Mesenchymal stem cell (in vitro differentiated cells and primary cell): ENCODE measurements around the gene DNAJC8.

Source experiments
- DNase-seq: peaks from one replicate; pipeline ENCODE4 v3.0.0-alpha.2; 2013
- H2AFZ ChIP-seq: one replicate; pipeline ENCODE4 v1.6.1; 2013; ENCODE audit warnings: low read depth, mild to moderate bottlenecking, control low read depth, inconsistent platforms, low read length, moderate library complexity
- H2AK5ac ChIP-seq: 2 replicates; pipeline ENCODE4 v1.6.1; 2013; ENCODE audit warnings: low read length, moderate library complexity, mild to moderate bottlenecking, inconsistent platforms; ENCODE audit not compliant: severe bottlenecking
- H2BK120ac ChIP-seq: one replicate; pipeline ENCODE4 v1.6.1; 2013; ENCODE audit warnings: low read depth, mild to moderate bottlenecking, inconsistent platforms, low read length, moderate library complexity
- H2BK12ac ChIP-seq, 2 experiments: one replicate each; pipeline ENCODE4 v1.6.1; 2013; ENCODE audit warnings: inconsistent platforms in 2 of 2, low read length in 2 of 2, mild to moderate bottlenecking in 2 of 2, moderate library complexity in 2 of 2, control low read depth in 1 of 2
- H2BK15ac ChIP-seq: one replicate; pipeline ENCODE4 v1.6.1; 2013; ENCODE audit warnings: mild to moderate bottlenecking, low read depth, inconsistent platforms; ENCODE audit not compliant: poor library complexity, severe bottlenecking
- H2BK5ac ChIP-seq: 2 replicates; pipeline ENCODE4 v1.6.1; 2013; ENCODE audit warnings: low read depth, mild to moderate bottlenecking, low read length, control low read depth, inconsistent platforms; ENCODE audit not compliant: poor library complexity, severe bottlenecking
- H3K14ac ChIP-seq, 2 experiments: one replicate each; pipeline ENCODE4 v1.6.1; 2013; ENCODE audit warnings: inconsistent platforms in 2 of 2, low read length in 2 of 2, control low read depth in 1 of 2, mild to moderate bottlenecking in 1 of 2, moderate library complexity in 1 of 2
- H3K18ac ChIP-seq, 2 experiments: one replicate each; pipeline ENCODE4 v1.6.1; 2013; ENCODE audit warnings: inconsistent platforms in 2 of 2, low read length in 2 of 2, control low read depth in 1 of 2, low read depth in 1 of 2, mild to moderate bottlenecking in 1 of 2
- H3K23ac ChIP-seq, 2 experiments: one replicate each; pipeline ENCODE4 v1.6.1; 2013; ENCODE audit warnings: inconsistent platforms in 2 of 2, low read length in 2 of 2, mild to moderate bottlenecking in 2 of 2, moderate library complexity in 2 of 2, control low read depth in 1 of 2
- H3K27ac ChIP-seq: 2 replicates; pipeline ENCODE4 v1.5.1; 2013; ENCODE audit warnings: mild to moderate bottlenecking, moderate library complexity, low read length, control low read depth, inconsistent platforms; ENCODE audit not compliant: poor library complexity, severe bottlenecking
- H3K27me3 ChIP-seq, 2 experiments: 2 replicates each; pipeline versions ENCODE4 v1.6.1 to v1.7.0; 2013; ENCODE audit warnings: low read length in 2 of 2, mild to moderate bottlenecking in 2 of 2, moderate library complexity in 2 of 2, control low read depth in 1 of 2, inconsistent platforms in 1 of 2; ENCODE audit not compliant: control insufficient read depth in 1 of 2, insufficient read depth in 1 of 2
- H3K36me3 ChIP-seq, 2 experiments: 2 replicates each; pipeline versions ENCODE4 v1.6.1 to v1.7.0; 2013; ENCODE audit warnings: low read length in 2 of 2, control low read depth in 1 of 2, inconsistent platforms in 1 of 2, low read depth in 1 of 2, mild to moderate bottlenecking in 1 of 2; ENCODE audit not compliant: insufficient read depth in 2 of 2, control insufficient read depth in 1 of 2
- H3K4ac ChIP-seq, 2 experiments: one replicate each; pipeline ENCODE4 v1.6.1; 2013; ENCODE audit warnings: inconsistent platforms in 2 of 2, low read length in 2 of 2, mild to moderate bottlenecking in 2 of 2, moderate library complexity in 2 of 2, control low read depth in 1 of 2, low read depth in 1 of 2
- H3K4me1 ChIP-seq: 2 replicates; pipeline ENCODE4 v1.6.1; 2013; ENCODE audit warnings: low read depth, low read length, control low read depth; ENCODE audit not compliant: control insufficient read depth, insufficient read depth
- H3K4me2 ChIP-seq: 2 replicates; pipeline ENCODE4 v1.6.1; 2013; ENCODE audit warnings: low read length, mild to moderate bottlenecking, inconsistent platforms; ENCODE audit not compliant: poor library complexity, severe bottlenecking
- H3K4me3 ChIP-seq, 2 experiments: 2 replicates each; pipeline versions ENCODE4 v1.5.1 to v1.7.0; 2013; ENCODE audit warnings: low read length in 2 of 2, mild to moderate bottlenecking in 2 of 2, control low read depth in 1 of 2, low read depth in 1 of 2; ENCODE audit not compliant: insufficient read depth in 1 of 2
- H3K79me1 ChIP-seq: replicated peaks from 2 replicates; pipeline ENCODE4 v1.6.1; 2013; ENCODE audit warnings: mild to moderate bottlenecking, control low read depth, low read length, inconsistent platforms; ENCODE audit not compliant: poor library complexity, severe bottlenecking
- H3K9ac ChIP-seq: 2 replicates; pipeline ENCODE4 v1.7.0; 2013; ENCODE audit warnings: mild to moderate bottlenecking, low read length, moderate library complexity
- H3K9me3 ChIP-seq: 2 replicates; pipeline ENCODE4 v1.7.0; 2013; ENCODE audit warnings: mild to moderate bottlenecking, low read length; ENCODE audit not compliant: control insufficient read depth
- H4K8ac ChIP-seq: one replicate; pipeline ENCODE4 v1.6.1; 2013; ENCODE audit warnings: inconsistent platforms, mild to moderate bottlenecking, low read length, moderate library complexity
- H4K91ac ChIP-seq: one replicate; pipeline ENCODE4 v1.6.1; 2013; ENCODE audit warnings: mild to moderate bottlenecking, low read length, inconsistent platforms
- WGBS: methylation state at CpG from one replicate; pipeline ENCODE4 v1.1.7; 2013; ENCODE audit warnings: mixed read lengths; 5-methylcytosine and 5-hydroxymethylcytosine counted together

The DNAJC8 gene

GRCh38 chr1:28249866-28250295 lies 17.1 kb upstream of the DNAJC8 start:
- Histone ChIP-seq H2AK5ac (peak overlapping the region; percentile 64), H3K9me3 (no peaks in the 10 kb centered on the region), H3K27ac (peak overlapping the region; percentile 70), H3K27me3 (no peaks in the 10 kb centered on the region), H4K91ac (no peak overlapping the region), H2BK5ac (peak overlapping the region; percentile 11), H3K18ac (peak overlapping the region in 1 of 2 experiments; percentile 62), H3K23ac (no peak overlapping the region), H3K9ac (peak overlapping the region; percentile 68), H2BK12ac (peak overlapping the region in 1 of 2 experiments; percentile 54), H2BK120ac (no peak overlapping the region), H2AFZ (no peak overlapping the region), H4K8ac (peak overlapping the region; percentile 69), H3K4ac (no peak overlapping the region), H3K79me1 (no peaks in the 10 kb centered on the region), H3K4me3 (no peak overlapping the region), H3K14ac (no peak overlapping the region), H3K4me2 (no peak overlapping the region), H2BK15ac (no peak overlapping the region), H3K4me1 (peaks cover 10% of the 10 kb centered on the region), H3K36me3 (no peaks in the 10 kb centered on the region)
- 71% methylated on average over 3 of the region's 4 CpGs for WGBS
- DNase-seq: no peak

- Histone ChIP-seq H4K8ac (peak overlapping the region; percentile 69), H3K79me1 (no peaks in the 10 kb centered on the region)
- 86% methylated on average over 1 of the region's 3 CpGs for WGBS
These were observed 16.4 kb upstream of the DNAJC8 start for GRCh38 chr1:28249013-28249865.

GRCh38 chr1:28248273-28249012 lies 15.6 kb upstream of the DNAJC8 start:
- Histone ChIP-seq H2AFZ (peak overlapping the region; percentile 58), H3K4me2 (peak overlapping the region; percentile 19), H2BK12ac (peak overlapping the region in 1 of 2 experiments; percentile 59), H3K23ac (no peak overlapping the region), H3K9me3 (no peaks in the 10 kb centered on the region), H3K9ac (peak overlapping the region; percentile 68), H3K4me1 (peaks cover 13% of the 10 kb centered on the region), H3K4ac (peak overlapping the region; percentile 46 to 54), H3K27ac (peak overlapping the region; percentile 70), H3K36me3 (no peaks in the 10 kb centered on the region), H4K8ac (peak overlapping the region; percentile 85), H2AK5ac (peak overlapping the region; percentile 85), H3K14ac (no peak overlapping the region), H4K91ac (no peak overlapping the region), H3K79me1 (no peaks in the 10 kb centered on the region), H3K4me3 (peak overlapping the region in 1 of 2 experiments; percentile 39), H3K18ac (peak overlapping the region in 1 of 2 experiments; percentile 0), H2BK5ac (peak overlapping the region; percentile 71), H2BK15ac (peak overlapping the region; percentile 12), H3K27me3 (no peaks in the 10 kb centered on the region), H2BK120ac (no peak overlapping the region)
- 8% methylated on average over 12 of the region's 12 CpGs for WGBS
- DNase-seq: peak; percentile 79

More at GRCh38 chr1:28249013-28249865, 16.4 kb upstream of the DNAJC8 start:
- Histone ChIP-seq H2AK5ac (peak overlapping the region; percentile 60), H3K4me1 (peaks cover 12% of the 10 kb centered on the region), H2BK120ac (peak overlapping the region; percentile 73), H3K4me3 (peak overlapping the region in 1 of 2 experiments; percentile 39), H2BK5ac (peak overlapping the region; percentile 11), H3K4ac (peak overlapping the region in 1 of 2 experiments; percentile 46), H2BK15ac (no peak overlapping the region), H3K18ac (peak overlapping the region; percentile 25 to 62), H3K9ac (peak overlapping the region; percentile 68), H2BK12ac (peak overlapping the region in 1 of 2 experiments; percentile 66), H3K4me2 (peak overlapping the region; percentile 19), H3K27me3 (no peaks in the 10 kb centered on the region), H3K9me3 (no peaks in the 10 kb centered on the region), H4K91ac (peak overlapping the region; percentile 2), H3K14ac (no peak overlapping the region), H2AFZ (no peak overlapping the region), H3K36me3 (no peaks in the 10 kb centered on the region), H3K23ac (no peak overlapping the region), H3K27ac (peak overlapping the region; percentile 70)
- peak; percentile 54 for DNase-seq
